Endothelial cell (in vitro differentiated cells): ENCODE data around the gene OR10J1. TPM values are rescaled to one million over a fixed set of nuclear protein-coding genes. Genes with fewer than 3 reads are reported as not detected.
A peak's percentile ranks its signal among the peaks of the same experiment; 100 is the strongest.

ENCODE experiments used
- DNase-seq: peaks from one replicate; pipeline ENCODE4 v3.0.0; 2021; ENCODE audit warnings: low spot score
- H3K27ac Mint-ChIP-seq: one replicate; pipeline ENCODE4 v1.8.0; 2021; ENCODE audit warnings: mixed read lengths, inconsistent platforms; ENCODE audit not compliant: unreplicated experiment
- H3K27me3 Mint-ChIP-seq: one replicate; pipeline ENCODE4 v1.8.0; 2021; ENCODE audit warnings: mild to moderate bottlenecking, moderate library complexity, mixed read lengths, inconsistent platforms; ENCODE audit not compliant: unreplicated experiment
- H3K36me3 Mint-ChIP-seq: one replicate; pipeline ENCODE4 v1.8.0; 2021; ENCODE audit warnings: mild to moderate bottlenecking, low read depth, mixed read lengths, inconsistent platforms; ENCODE audit not compliant: unreplicated experiment
- H3K4me1 Mint-ChIP-seq: one replicate; pipeline ENCODE4 v1.8.0; 2021; ENCODE audit warnings: mild to moderate bottlenecking, mixed read lengths, inconsistent platforms; ENCODE audit not compliant: unreplicated experiment
- H3K4me3 Mint-ChIP-seq: one replicate; pipeline ENCODE4 v1.8.0; 2021; ENCODE audit warnings: mild to moderate bottlenecking, mixed read lengths, inconsistent platforms; ENCODE audit not compliant: unreplicated experiment
- H3K9me3 Mint-ChIP-seq: one replicate; pipeline ENCODE4 v1.8.0; 2021; ENCODE audit warnings: mixed read lengths, inconsistent platforms; ENCODE audit not compliant: unreplicated experiment
- CTCF ChIP-seq: fragments of 200-600 bp; sonication (generic); IDR thresholded peaks from one replicate; pipeline ENCODE4 v1.5.0; 2021; ENCODE audit warnings: antibody characterized with exemption; ENCODE audit not compliant: unreplicated experiment
- long read RNA-seq: library from polyadenylated mRNA; unstranded; transcript quantifications from one replicate; pipeline ENCODE4 v2.0.0, GENCODE V29; 2020; ENCODE audit not compliant: unreplicated experiment
- total RNA-seq: library from RNA; stranded (reverse); fragmentation: NEBNext Ultra II Directional; extraction: Animal tissue kit (Norgen Biotek cat#: 25700); gene quantifications from one replicate; pipeline ENCODE4 v1.2.1, GENCODE V29; 2021; ENCODE audit not compliant: unreplicated experiment

The OR10J1 gene
- not detected for total RNA-seq
- long read RNA-seq = 0 reads

GRCh38 chr1:159439422-159439821 lies at the start of gene OR10J1:
Gene OR10J1, plus strand, starts transcription at chr1:159439722. Its CDS starts 70 bp downstream, at chr1:159439792.
- no peak for TF ChIP-seq CTCF
- no peaks in the 10 kb centered on the region for H3K36me3 Mint-ChIP-seq
- H3K4me3 Mint-ChIP-seq = no peak within 1 kb of the TSS

GRCh38 chr1:159406821-159407220 lies 32.7 kb upstream of the OR10J1 start:
- H3K4me1 Mint-ChIP-seq = peaks cover 2% of the 10 kb centered on the region
- no peaks in the 10 kb centered on the region for H3K36me3 Mint-ChIP-seq
- H3K27ac Mint-ChIP-seq = no peak overlapping the region
- DNase-seq = no peak
- H3K4me3 Mint-ChIP-seq = no peak overlapping the region
- TF ChIP-seq CTCF = no peak
- no peaks in the 10 kb centered on the region for H3K9me3 Mint-ChIP-seq
- H3K27me3 Mint-ChIP-seq = peaks cover 5% of the 10 kb centered on the region

More at GRCh38 chr1:159439422-159439821, at the start of gene OR10J1:
- no peak for DNase-seq
- no peaks in the 10 kb centered on the region for H3K4me1 Mint-ChIP-seq
- H3K27ac Mint-ChIP-seq = no peak within 1 kb of the TSS
- no peaks in the 10 kb centered on the region for H3K27me3 Mint-ChIP-seq
- H3K9me3 Mint-ChIP-seq = no peaks in the 10 kb centered on the region

- TF ChIP-seq CTCF = no peak
- Mint-ChIP-seq H3K4me1 (peaks cover 2% of the 10 kb centered on the region), H3K36me3 (no peaks in the 10 kb centered on the region), H3K27ac (no peak overlapping the region), H3K27me3 (peaks cover 5% of the 10 kb centered on the region), H3K4me3 (no peak overlapping the region), H3K9me3 (no peaks in the 10 kb centered on the region)
- DNase-seq = no peak
Measured at GRCh38 chr1:159408862-159409400, 30.6 kb upstream of the OR10J1 start.

- peak; percentile 53 for TF ChIP-seq CTCF
- H3K36me3 Mint-ChIP-seq = peaks cover 7% of the 10 kb centered on the region
- H3K27ac Mint-ChIP-seq = no peak overlapping the region
- no peaks in the 10 kb centered on the region for H3K27me3 Mint-ChIP-seq
- H3K4me1 Mint-ChIP-seq = no peaks in the 10 kb centered on the region
- H3K4me3 Mint-ChIP-seq = no peak overlapping the region
- peaks cover 5% of the 10 kb centered on the region for H3K9me3 Mint-ChIP-seq
- DNase-seq = peak; percentile 19
Measured at GRCh38 chr1:159421821-159422220, 17.7 kb upstream of the OR10J1 start.

GRCh38 chr1:159428536-159428935 lies 11.0 kb upstream of the OR10J1 start:
- no peak for TF ChIP-seq CTCF
- Mint-ChIP-seq H3K27ac (no peak overlapping the region), H3K9me3 (no peaks in the 10 kb centered on the region), H3K27me3 (no peaks in the 10 kb centered on the region), H3K36me3 (no peaks in the 10 kb centered on the region), H3K4me3 (no peak overlapping the region), H3K4me1 (no peaks in the 10 kb centered on the region)
- no peak for DNase-seq
